Adipocyte (in vitro differentiated cells): Measurements from ENCODE around the gene PRKRA.
A peak's percentile ranks its signal among the peaks of the same experiment; 100 is the strongest.
"Not testable (repeated sequence)": the region's sequence is repeated elsewhere in the genome, so short reads cannot be mapped to it uniquely, and the experiment has no call there.

ENCODE experiments used
- DNase-seq: peaks from one replicate; pipeline ENCODE4 v3.0.0-alpha.2; 2015; ENCODE audit warnings: low read depth
- H3K27me3 ChIP-seq: replicated peaks from 2 replicates; pipeline ENCODE4 v1.7.0; 2013; ENCODE audit warnings: mild to moderate bottlenecking, low read length, moderate library complexity; ENCODE audit not compliant: control insufficient read depth, insufficient read depth
- H3K36me3 ChIP-seq: 2 replicates; pipeline ENCODE4 v1.7.0; 2013; ENCODE audit warnings: low read length, mild to moderate bottlenecking, moderate library complexity; ENCODE audit not compliant: control insufficient read depth, insufficient read depth, severe bottlenecking
- H3K4me1 ChIP-seq: 2 replicates; pipeline ENCODE4 v1.7.0; 2013; ENCODE audit warnings: mild to moderate bottlenecking, low read length, moderate library complexity; ENCODE audit not compliant: control insufficient read depth, insufficient read depth
- H3K4me3 ChIP-seq: 2 replicates; pipeline ENCODE4 v1.7.0; 2013; ENCODE audit warnings: mild to moderate bottlenecking, low read length, moderate library complexity
- H3K9ac ChIP-seq: 2 replicates; pipeline ENCODE4 v1.7.0; 2013; ENCODE audit warnings: mild to moderate bottlenecking, low read length, moderate library complexity
- H3K9me3 ChIP-seq: 2 replicates; pipeline ENCODE4 v1.7.0; 2013; ENCODE audit warnings: mild to moderate bottlenecking, low read length, moderate library complexity; ENCODE audit not compliant: control insufficient read depth

The PRKRA gene

DNA sequence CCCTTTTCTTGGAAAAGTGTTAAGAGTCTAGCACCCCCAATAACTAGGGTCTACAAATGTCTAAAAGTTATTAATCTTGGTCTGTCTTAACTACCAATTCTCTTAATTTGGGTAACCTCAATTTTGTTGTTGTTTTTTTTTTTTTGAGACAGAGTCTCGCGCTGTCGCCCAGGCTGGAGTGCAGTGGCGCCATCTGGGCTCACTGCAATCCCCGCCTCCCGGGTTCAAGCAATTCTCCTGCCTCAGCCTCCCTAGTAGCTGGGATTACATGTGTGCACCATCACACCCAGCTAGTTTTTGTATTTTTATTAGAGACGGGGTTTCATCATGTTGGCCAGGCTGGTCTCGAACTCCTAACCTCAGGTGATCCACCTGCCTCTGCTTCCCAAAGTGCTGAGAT is 38.5 kb downstream of the PRKRA start:
- H3K4me1 ChIP-seq = peaks cover 15% of the 10 kb centered on the region
- DNase-seq, H3K9ac ChIP-seq, H3K9me3 ChIP-seq, H3K27me3 ChIP-seq, H3K36me3 ChIP-seq, H3K4me3 ChIP-seq: not testable (repeated sequence)

DNA sequence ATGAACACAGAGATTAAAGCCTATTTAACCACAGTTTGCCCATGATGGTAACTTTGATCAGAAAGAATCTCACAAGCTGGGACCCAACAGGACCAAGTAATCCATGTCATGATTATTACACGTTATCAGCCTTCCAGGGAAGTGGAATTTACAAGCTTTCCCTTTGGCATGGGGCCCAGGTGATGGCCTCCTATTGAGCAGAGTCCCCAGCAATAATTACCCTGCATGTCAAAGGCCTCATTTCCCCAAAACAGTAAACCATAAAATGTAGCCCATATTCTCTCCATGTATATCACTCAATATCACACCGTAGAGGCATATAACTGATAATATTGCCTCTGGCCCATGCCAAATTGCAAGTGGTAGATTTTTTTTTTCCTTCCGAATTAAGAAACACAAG is 38.9 kb downstream of the PRKRA start:
- no peak for DNase-seq
- H3K4me3 ChIP-seq = no peak overlapping the region
- peaks cover 15% of the 10 kb centered on the region for H3K4me1 ChIP-seq
- H3K9ac ChIP-seq = no peak overlapping the region
- no peaks in the 10 kb centered on the region for H3K27me3 ChIP-seq
- no peaks in the 10 kb centered on the region for H3K9me3 ChIP-seq
- no peaks in the 10 kb centered on the region for H3K36me3 ChIP-seq

DNA sequence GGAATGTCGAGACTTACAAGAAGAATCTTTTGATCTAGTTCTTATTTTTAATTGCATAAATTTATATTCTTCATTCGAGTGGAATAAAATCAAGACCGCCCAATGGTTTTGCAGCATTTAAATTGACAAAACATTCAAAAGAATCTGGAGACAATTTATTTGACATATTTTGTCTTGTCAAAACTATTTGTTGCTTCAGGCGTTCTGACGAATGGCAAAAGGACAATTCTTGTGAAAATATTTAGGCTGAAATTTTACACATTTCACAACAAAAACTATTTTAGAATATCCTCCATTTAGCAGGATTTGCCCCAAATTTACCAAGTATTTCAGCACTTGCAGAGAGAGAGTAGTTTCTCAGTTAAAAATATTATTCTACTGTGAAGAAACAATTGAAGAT is 41.7 kb downstream of the PRKRA start:
- H3K4me1 ChIP-seq = peaks cover 7% of the 10 kb centered on the region
- H3K27me3 ChIP-seq = no peaks in the 10 kb centered on the region
- no peaks in the 10 kb centered on the region for H3K36me3 ChIP-seq
- no peak overlapping the region for H3K9ac ChIP-seq
- no peaks in the 10 kb centered on the region for H3K9me3 ChIP-seq
- no peak overlapping the region for H3K4me3 ChIP-seq
- DNase-seq = no peak

DNA sequence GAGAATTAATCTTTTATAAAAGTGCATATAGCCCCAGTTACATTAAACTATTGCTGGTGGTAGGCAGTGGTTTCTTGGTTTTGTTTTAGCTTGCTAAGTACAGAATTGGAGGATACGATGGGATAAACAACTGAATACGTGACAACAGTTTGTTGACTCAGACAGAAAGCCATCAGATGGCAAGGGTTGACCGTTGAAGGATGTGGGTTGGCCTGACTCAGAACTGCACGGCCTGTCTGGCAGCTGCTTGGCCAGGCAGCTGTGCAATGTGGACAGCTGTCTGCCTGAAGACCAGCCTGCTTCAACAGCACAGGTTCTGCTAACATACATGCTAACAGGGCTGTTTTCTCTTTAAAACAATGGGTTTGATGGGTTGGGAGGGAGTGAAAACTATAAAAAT is 46.6 kb downstream of the PRKRA start:
- peak; percentile 78 for DNase-seq
- Histone ChIP-seq H3K4me3 (no peak overlapping the region), H3K9ac (no peak overlapping the region), H3K36me3 (no peaks in the 10 kb centered on the region), H3K27me3 (no peaks in the 10 kb centered on the region), H3K9me3 (no peaks in the 10 kb centered on the region), H3K4me1 (no peaks in the 10 kb centered on the region)

DNA sequence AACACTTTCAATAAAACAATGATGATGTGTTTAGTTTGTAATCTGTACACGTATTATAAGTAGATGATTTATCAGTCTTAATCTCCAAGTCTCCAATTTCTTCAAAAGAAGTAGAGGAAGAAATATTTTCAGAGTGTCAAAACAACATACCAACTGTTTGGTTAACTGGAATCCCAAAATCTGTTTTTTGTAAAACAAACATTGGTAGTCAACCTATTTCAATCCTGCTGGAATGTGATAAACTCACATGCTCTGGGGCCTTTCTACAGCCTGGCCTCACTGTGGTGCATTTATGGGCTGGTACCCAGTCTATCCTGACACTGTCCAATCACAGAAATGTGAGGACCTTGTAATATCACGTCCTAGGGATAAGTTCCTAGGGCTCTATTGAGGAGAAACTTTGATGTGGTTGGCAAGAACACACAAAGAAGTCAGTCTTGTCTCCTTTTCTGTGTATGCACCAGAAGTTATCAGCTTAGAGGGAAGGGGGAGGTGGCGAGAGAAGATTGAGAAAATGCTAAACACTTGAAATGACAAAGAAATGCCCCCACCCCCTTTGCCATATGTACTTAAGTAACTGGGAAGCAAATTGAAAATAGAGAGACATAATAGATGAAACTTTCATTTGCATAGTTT is 47.2 kb downstream of the PRKRA start:
- no peak overlapping the region for H3K9ac ChIP-seq
- no peak overlapping the region for H3K4me3 ChIP-seq
- DNase-seq = no peak
- no peaks in the 10 kb centered on the region for H3K4me1 ChIP-seq
- H3K9me3 ChIP-seq = no peaks in the 10 kb centered on the region
- H3K27me3 ChIP-seq = no peaks in the 10 kb centered on the region
- H3K36me3 ChIP-seq = no peaks in the 10 kb centered on the region

DNA sequence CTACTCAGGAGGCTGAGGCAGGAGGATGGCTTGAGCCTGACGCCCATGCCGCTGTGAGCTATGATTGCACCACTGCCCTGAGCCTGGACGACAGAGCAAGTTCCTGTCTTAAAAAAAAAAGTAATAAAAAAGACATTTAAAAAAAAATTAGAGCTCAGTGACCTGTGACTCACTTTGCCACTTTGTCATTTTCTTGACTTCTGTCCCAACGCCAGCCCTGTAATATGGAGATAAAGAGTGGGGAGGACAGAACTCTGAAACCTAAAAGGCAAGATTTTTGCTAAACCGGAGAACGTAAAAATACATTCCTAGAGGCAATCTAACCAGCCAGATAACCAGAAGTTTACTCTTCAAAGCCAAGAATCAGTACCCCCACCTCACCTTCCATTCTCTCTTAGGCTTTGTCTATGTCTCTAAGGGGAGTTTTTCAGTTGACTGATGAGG is 49.0 kb downstream of the PRKRA start:
- H3K4me1 ChIP-seq = no peaks in the 10 kb centered on the region
- no peak for DNase-seq
- H3K9me3 ChIP-seq = no peaks in the 10 kb centered on the region
- no peaks in the 10 kb centered on the region for H3K36me3 ChIP-seq
- H3K9ac ChIP-seq = no peak overlapping the region
- H3K27me3 ChIP-seq = no peaks in the 10 kb centered on the region
- no peak overlapping the region for H3K4me3 ChIP-seq

DNA sequence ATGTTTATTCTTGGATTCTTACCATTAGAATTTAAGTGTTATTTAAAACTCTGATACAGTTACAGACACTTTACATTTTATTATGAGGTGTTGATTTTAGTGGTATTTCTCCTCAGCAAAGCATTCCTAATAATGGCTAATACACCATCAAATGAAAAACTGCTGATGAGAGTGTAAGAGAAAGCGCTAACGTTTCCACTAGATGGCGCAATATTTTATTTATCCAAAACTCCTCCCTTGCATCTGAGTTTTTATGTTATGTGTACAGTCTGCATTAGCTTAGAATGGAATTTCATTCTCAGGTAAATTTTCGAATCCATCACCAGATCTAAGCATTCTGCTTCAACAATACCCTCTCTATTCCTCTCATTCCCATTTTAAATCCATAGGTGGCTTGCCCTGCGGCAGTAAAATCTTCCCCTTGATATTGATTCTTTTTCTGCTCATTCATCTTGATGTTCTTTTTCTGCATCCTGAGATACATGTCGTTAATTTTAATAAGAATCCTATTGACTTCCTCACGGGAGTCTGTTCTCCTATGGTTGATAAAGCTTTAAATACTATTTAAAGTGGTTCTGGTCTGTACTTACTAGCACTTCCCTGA is 53.9 kb downstream of the PRKRA start:
- DNase-seq = peak; percentile 87

DNA sequence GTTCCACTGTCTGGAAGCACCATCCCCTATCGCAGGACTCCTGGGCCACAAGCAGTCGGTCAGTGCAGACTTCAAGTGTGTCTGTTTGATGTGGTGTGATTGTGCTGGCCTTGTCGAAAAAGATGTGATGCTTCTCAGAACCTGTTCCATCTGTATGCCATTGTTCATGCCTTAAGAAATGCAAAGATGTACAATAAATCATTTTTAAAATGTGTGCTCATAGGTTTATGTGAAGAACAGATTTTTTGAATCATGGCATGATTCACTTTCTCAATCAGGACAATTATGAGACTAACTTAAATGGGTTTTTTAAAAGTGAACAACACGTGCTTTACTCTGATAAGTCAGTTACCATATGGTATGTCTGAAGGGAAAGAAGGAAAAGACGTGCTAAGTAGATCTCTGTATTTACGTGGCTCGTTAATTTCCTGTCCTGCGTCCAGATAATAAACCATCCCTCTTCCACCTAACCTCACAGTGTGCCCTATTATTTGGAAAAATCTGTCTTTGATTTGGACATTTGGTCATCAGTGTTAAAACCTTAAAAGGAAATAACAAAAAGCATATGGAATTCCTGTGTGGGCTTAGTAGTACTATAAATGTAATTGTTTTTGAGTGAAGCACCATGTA is 54.9 kb downstream of the PRKRA start:
- Histone ChIP-seq H3K27me3 (no peaks in the 10 kb centered on the region), H3K36me3 (no peaks in the 10 kb centered on the region), H3K9ac (no peak overlapping the region), H3K9me3 (no peaks in the 10 kb centered on the region), H3K4me1 (no peaks in the 10 kb centered on the region), H3K4me3 (no peak overlapping the region)
- no peak for DNase-seq

More for the DNA sequence above, 53.9 kb downstream of the PRKRA start:
- no peaks in the 10 kb centered on the region for H3K9me3 ChIP-seq
- no peaks in the 10 kb centered on the region for H3K4me1 ChIP-seq
- H3K9ac ChIP-seq = peak overlapping the region; percentile 15
- no peaks in the 10 kb centered on the region for H3K27me3 ChIP-seq
- H3K36me3 ChIP-seq = no peaks in the 10 kb centered on the region
- H3K4me3 ChIP-seq = no peak overlapping the region

DNA sequence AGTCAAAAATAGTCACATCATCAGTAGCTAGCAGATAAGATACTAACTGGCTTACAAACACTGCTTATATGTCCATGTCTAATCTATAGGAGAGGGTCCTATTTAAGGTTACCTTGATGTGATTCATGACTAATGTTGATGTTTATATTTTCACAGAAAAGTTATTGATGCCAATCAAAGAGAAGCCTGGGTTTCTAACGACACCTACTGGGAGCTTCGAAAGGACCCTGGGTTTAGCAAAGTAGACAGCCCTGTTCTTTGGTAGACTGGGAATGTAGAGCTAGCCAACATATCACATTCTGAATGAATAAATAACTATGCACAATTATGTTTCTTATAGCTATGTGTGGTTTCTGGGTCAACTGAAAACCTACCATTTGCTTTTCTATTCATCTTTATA is 55.7 kb downstream of the PRKRA start:
- Histone ChIP-seq H3K9me3 (no peaks in the 10 kb centered on the region), H3K4me1 (no peaks in the 10 kb centered on the region), H3K27me3 (no peaks in the 10 kb centered on the region), H3K4me3 (no peak overlapping the region), H3K36me3 (no peaks in the 10 kb centered on the region), H3K9ac (no peak overlapping the region)
- no peak for DNase-seq

DNA sequence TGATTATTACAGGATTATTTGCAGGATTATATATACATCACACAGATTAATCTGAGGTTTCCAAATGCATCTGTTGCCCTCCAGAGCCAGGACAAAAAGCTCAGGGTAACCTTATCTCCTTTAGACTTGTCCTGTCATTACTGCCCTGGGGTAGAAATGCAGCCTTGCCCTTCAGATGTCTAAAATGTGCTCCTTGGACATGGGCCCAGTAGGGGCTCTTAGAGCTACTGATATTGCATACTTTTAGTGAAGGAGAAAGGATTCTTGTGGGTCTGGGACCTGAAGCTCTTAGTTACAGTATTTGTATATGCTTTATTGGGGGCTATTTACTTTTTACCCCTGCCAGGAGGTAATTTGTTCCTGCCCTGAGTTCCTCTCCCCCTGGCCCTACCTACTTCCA is 56.1 kb downstream of the PRKRA start:
- DNase-seq = no peak
- H3K27me3 ChIP-seq = no peaks in the 10 kb centered on the region
- H3K9me3 ChIP-seq = no peaks in the 10 kb centered on the region
- no peak overlapping the region for H3K9ac ChIP-seq
- H3K4me1 ChIP-seq = no peaks in the 10 kb centered on the region
- no peaks in the 10 kb centered on the region for H3K36me3 ChIP-seq
- no peak overlapping the region for H3K4me3 ChIP-seq

DNA sequence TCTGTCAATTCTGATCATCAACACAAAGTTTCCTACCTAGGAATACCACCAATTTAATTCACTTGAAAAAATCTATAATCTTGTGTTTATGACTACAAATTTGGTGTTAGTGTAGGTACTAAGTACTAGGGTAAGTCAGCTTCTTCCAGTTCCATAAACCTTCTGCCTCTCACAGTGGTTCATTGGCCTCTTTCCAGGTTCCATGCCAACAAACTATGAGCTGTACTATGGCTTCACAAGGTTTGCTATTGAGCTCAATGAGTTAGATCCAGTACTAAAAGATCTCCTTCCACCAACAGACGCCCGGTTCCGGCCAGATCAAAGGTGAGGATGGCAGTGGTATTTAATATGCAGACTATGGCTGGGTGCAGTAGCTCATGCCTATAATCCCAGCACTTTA is 58.8 kb downstream of the PRKRA start:
- no peak overlapping the region for H3K9ac ChIP-seq
- no peaks in the 10 kb centered on the region for H3K9me3 ChIP-seq
- DNase-seq = peak; percentile 8
- no peaks in the 10 kb centered on the region for H3K36me3 ChIP-seq
- H3K4me1 ChIP-seq = peaks cover 1% of the 10 kb centered on the region
- no peak overlapping the region for H3K4me3 ChIP-seq
- no peaks in the 10 kb centered on the region for H3K27me3 ChIP-seq
